Cerebellar nuclear complex (tissue), 1 donor: Measurements from ENCODE around the gene DENND11.
"Not testable (repeated sequence)": the region's sequence is repeated elsewhere in the genome, so short reads cannot be mapped to it uniquely, and the experiment has no call there.

Experiments used
- DNase-seq, 2 experiments: peaks; one replicate each; lab custom pipeline; 2025; lab: John Stamatoyannopoulos, UW

The DENND11 gene

GRCh38 chr7:141708351-141708750 lies 6.4 kb upstream of the DENND11 start, which contains the start of gene WEE2:
WEE2 (plus strand) TSS chr7:141708353; CDS start chr7:141708759, 406 bp downstream.
- DNase-seq: no peak

- no peak for DNase-seq
Measured at GRCh38 chr7:141706239-141707064, 4.5 kb upstream of the DENND11 start.

GRCh38 chr7:141704741-141705140 lies 2.8 kb upstream of the DENND11 start:
- no peak for DNase-seq

- no peak for DNase-seq
Measured at GRCh38 chr7:141704112-141704511, 2.1 kb upstream of the DENND11 start.

- no peak for DNase-seq
Measured at GRCh38 chr7:141702892-141703291, 926 bp upstream of the DENND11 start.

GRCh38 chr7:141701489-141702046 lies 398 bp downstream of the DENND11 start:
- DNase-seq: no peak

- DNase-seq: no peak
Measured at GRCh38 chr7:141700848-141701371, 1.1 kb downstream of the DENND11 start.

GRCh38 chr7:141700296-141700847 lies 1.6 kb downstream of the DENND11 start:
- no peak for DNase-seq

- DNase-seq: no peak
Measured at GRCh38 chr7:141699860-141700259, 2.1 kb downstream of the DENND11 start.

GRCh38 chr7:141698247-141699015 lies 3.5 kb downstream of the DENND11 start:
- DNase-seq: no peak

- no peak for DNase-seq
Measured at GRCh38 chr7:141697211-141697871, 4.6 kb downstream of the DENND11 start.

- DNase-seq: no peak
Measured at GRCh38 chr7:141696348-141696747, 5.6 kb downstream of the DENND11 start.

GRCh38 chr7:141695803-141696289 lies 6.1 kb downstream of the DENND11 start:
- no peak for DNase-seq

GRCh38 chr7:141693082-141693481 lies 8.9 kb downstream of the DENND11 start:
- no peak for DNase-seq

- no peak for DNase-seq
Measured at GRCh38 chr7:141691961-141692360, 10.0 kb downstream of the DENND11 start.

- no peak for DNase-seq
Measured at GRCh38 chr7:141691540-141691939, 10.4 kb downstream of the DENND11 start.

GRCh38 chr7:141689072-141689825 lies 12.7 kb downstream of the DENND11 start:
- not testable (repeated sequence) for DNase-seq

- DNase-seq: no peak
Measured at GRCh38 chr7:141688043-141688442, 13.9 kb downstream of the DENND11 start.

- DNase-seq: no peak
Measured at GRCh38 chr7:141686670-141687069, 15.3 kb downstream of the DENND11 start.

GRCh38 chr7:141686074-141686473 lies 15.9 kb downstream of the DENND11 start:
- DNase-seq: no peak
